Fibroblast of lung (primary cell): Measurements from ENCODE around the gene PDE9A. TPM values are rescaled to one million over a fixed set of nuclear protein-coding genes. Genes with fewer than 3 reads are reported as not detected.

Experiments used
- DNase-seq, 2 donors: peaks; one replicate each; pipeline versions ENCODE4 v3.0.0 to v3.0.0-alpha.2; 2010; ENCODE audit warnings: low read depth in 2 of 2
- H2AFZ ChIP-seq: 2 replicates; pipeline ENCODE4 v1.5.1; 2012; ENCODE audit warnings: low read length, control low read depth, inconsistent platforms
- H3K27ac ChIP-seq: 2 replicates; pipeline ENCODE4 v1.5.1; 2011; ENCODE audit warnings: low read length, control low read depth; ENCODE audit not compliant: insufficient read depth
- H3K27me3 ChIP-seq: 2 replicates; pipeline ENCODE4 v1.5.1; 2011; ENCODE audit warnings: mild to moderate bottlenecking, low read length; ENCODE audit not compliant: control insufficient read depth, insufficient read depth
- H3K36me3 ChIP-seq: 2 replicates; pipeline ENCODE4 v1.5.1; 2011; ENCODE audit warnings: low read length; ENCODE audit not compliant: control insufficient read depth, insufficient read depth
- H3K4me1 ChIP-seq: 2 replicates; pipeline ENCODE4 v1.5.1; 2011; ENCODE audit warnings: low read length; ENCODE audit not compliant: control insufficient read depth, insufficient read depth; ENCODE audit errors: extremely low read depth
- H3K4me2 ChIP-seq: 2 replicates; pipeline ENCODE4 v1.5.1; 2011; ENCODE audit warnings: low read length, control low read depth; ENCODE audit not compliant: insufficient read depth; ENCODE audit errors: extremely low read depth
- H3K4me3 ChIP-seq, 4 experiments: fragments of 200-600 bp in 1 of 4; sonication (generic) in 1 of 4; replicated peaks in 1 of 4; 2 replicates each; pipeline ENCODE4 v1.5.1; 2011 to 2016; ENCODE audit warnings: low read length in 4 of 4, low read depth in 3 of 4, mild to moderate bottlenecking in 3 of 4, control low read depth in 2 of 4, inconsistent platforms in 1 of 4, mixed read lengths in 1 of 4; ENCODE audit not compliant: insufficient read depth in 1 of 4; ENCODE audit errors: control extremely low read depth in 1 of 4
- H3K79me2 ChIP-seq: 2 replicates; pipeline ENCODE4 v1.5.1; 2012; ENCODE audit warnings: mild to moderate bottlenecking, low read length, inconsistent platforms; ENCODE audit not compliant: control insufficient read depth, insufficient read depth
- H3K9ac ChIP-seq: 2 replicates; pipeline ENCODE4 v1.5.1; 2011; ENCODE audit warnings: mild to moderate bottlenecking, low read length, control low read depth; ENCODE audit not compliant: insufficient read depth
- H3K9me3 ChIP-seq: 2 replicates; pipeline ENCODE4 v1.5.1; 2012; ENCODE audit warnings: low read depth, low read length; ENCODE audit not compliant: control insufficient read depth, insufficient read depth
- H4K20me1 ChIP-seq: 2 replicates; pipeline ENCODE4 v1.5.1; 2011; ENCODE audit warnings: low read length; ENCODE audit not compliant: control insufficient read depth, insufficient read depth; ENCODE audit errors: extremely low read depth
- CTCF ChIP-seq, 2 donors: IDR thresholded peaks in 1 of 2; conservative IDR thresholded peaks in 1 of 2; 1 replicate in 1 of 2; 2 replicates in 1 of 2; pipeline ENCODE4 v1.5.1; 2011 to 2012; ENCODE audit warnings: low read length in 2 of 2, control low read depth in 1 of 2, inconsistent platforms in 1 of 2, low read depth in 1 of 2, mild to moderate bottlenecking in 1 of 2
- EZH2 ChIP-seq: IDR thresholded peaks from 2 replicates; pipeline ENCODE4 v1.5.1; 2012; ENCODE audit warnings: low read length, control low read depth, mild to moderate bottlenecking; ENCODE audit errors: missing control alignments
- polyA plus RNA-seq, 2 donors: library from polyadenylated mRNA; depleted of rRNA in 1 of 2; stranded (reverse) in 1 of 2; unstranded in 1 of 2; fragments of >200 nt; gene quantifications; 2 replicates each; pipeline ENCODE4 v1.2.1, GENCODE V29; 2011 to 2012; ENCODE audit warnings: missing spikeins in 1 of 2
- total RNA-seq: library from RNA; depleted of rRNA; stranded (reverse); fragments of >200 nt; gene quantifications from 2 replicates; pipeline ENCODE4 v1.2.1, GENCODE V29; 2014

PDE9A gene
- total and polyA plus RNA-seq, 2 donors (not counting 1 experiment from before 2014, with no cell fraction given) = 1.8 to 4.4 TPM

GRCh38 chr21:42608446-42608845 lies 45.0 kb upstream of the PDE9A start:
- H3K27me3 ChIP-seq = no peaks in the 10 kb centered on the region
- H3K4me2 ChIP-seq = no peak overlapping the region
- H3K4me1 ChIP-seq = no peaks in the 10 kb centered on the region
- no peaks in the 10 kb centered on the region for H4K20me1 ChIP-seq
- no peak overlapping the region for H2AFZ ChIP-seq
- no peaks in the 10 kb centered on the region for H3K36me3 ChIP-seq
- H3K4me3 ChIP-seq = no peak overlapping the region
- no peaks in the 10 kb centered on the region for H3K79me2 ChIP-seq
- H3K27ac ChIP-seq = no peak overlapping the region
- no peak for TF ChIP-seq CTCF (conservative IDR thresholded peaks at IDR 0.05 in 1 of 2, IDR thresholded peaks at IDR 0.05 in 1 of 2; ENCODE audit: low read depth in 1 of 2, low read length in 2 of 2)
- TF ChIP-seq EZH2 = no peak
- no peak for DNase-seq
- H3K9me3 ChIP-seq = no peaks in the 10 kb centered on the region
- no peak overlapping the region for H3K9ac ChIP-seq

GRCh38 chr21:42609811-42610210 lies 43.6 kb upstream of the PDE9A start:
- Histone ChIP-seq H3K4me2 (no peak overlapping the region), H3K27me3 (no peaks in the 10 kb centered on the region), H3K9me3 (no peaks in the 10 kb centered on the region), H3K4me1 (no peaks in the 10 kb centered on the region), H4K20me1 (no peaks in the 10 kb centered on the region), H3K36me3 (no peaks in the 10 kb centered on the region), H3K27ac (no peak overlapping the region), H3K4me3 (no peak overlapping the region), H3K79me2 (no peaks in the 10 kb centered on the region), H3K9ac (no peak overlapping the region), H2AFZ (no peak overlapping the region)
- DNase-seq = no peak
- no peak for TF ChIP-seq CTCF (conservative IDR thresholded peaks at IDR 0.05 in 1 of 2, IDR thresholded peaks at IDR 0.05 in 1 of 2; ENCODE audit: low read depth in 1 of 2, low read length in 2 of 2)
- TF ChIP-seq EZH2 = no peak

- Histone ChIP-seq H3K36me3 (no peaks in the 10 kb centered on the region), H3K27me3 (peaks cover 2% of the 10 kb centered on the region), H4K20me1 (no peaks in the 10 kb centered on the region), H3K27ac (no peak overlapping the region), H3K4me2 (no peak overlapping the region), H3K79me2 (no peaks in the 10 kb centered on the region), H3K4me1 (no peaks in the 10 kb centered on the region), H3K9me3 (no peaks in the 10 kb centered on the region), H3K4me3 (no peak overlapping the region), H3K9ac (no peak overlapping the region), H2AFZ (no peak overlapping the region)
- no peak for DNase-seq
- no peak for TF ChIP-seq EZH2
- no peak for TF ChIP-seq CTCF (conservative IDR thresholded peaks at IDR 0.05 in 1 of 2, IDR thresholded peaks at IDR 0.05 in 1 of 2; ENCODE audit: low read depth in 1 of 2, low read length in 2 of 2)
These were observed 41.6 kb upstream of the PDE9A start for GRCh38 chr21:42611852-42612251.
